ENCODE data around the gene CDKN1C. TPM values are rescaled to one million over a fixed set of nuclear protein-coding genes. Genes with fewer than 3 reads are reported as not detected.

CDKN1C gene
- total RNA-seq, 1 donor from 2014 or later = 27.7 TPM

- H3K4me3 ChIP-seq (ENCODE audit: low read depth, low read length) = no peak overlapping the region
- DNase-seq (ENCODE audit: low read depth) = no peak
- no peak for TF ChIP-seq CTCF (conservative IDR thresholded peaks at IDR 0.05; ENCODE audit: low read depth, low read length)
These were observed 50.9 kb downstream of the CDKN1C start for GRCh38 chr11:2834503-2835273.

GRCh38 chr11:2833716-2834502 is 51.7 kb downstream of the CDKN1C start:
- DNase-seq (ENCODE audit: low read depth) = no peak
- no peak for TF ChIP-seq CTCF (conservative IDR thresholded peaks at IDR 0.05; ENCODE audit: low read depth, low read length)
- H3K4me3 ChIP-seq (ENCODE audit: low read depth, low read length) = no peak overlapping the region

Other genes with a start within 250 kb of the CDKN1C start
- gene KCNQ1OT1, start 185.8 kb downstream of the CDKN1C start, total RNA-seq = 0.14 and 0.63 TPM in 2 replicates
- 63.1 and 97.2 TPM in 2 replicates for gene PHLDA2, start 43.6 kb upstream of the CDKN1C start, total RNA-seq
- 121 and 156 TPM in 2 replicates for gene NAP1L4, start 106.6 kb upstream of the CDKN1C start, total RNA-seq
- 32.9 and 61.6 TPM in 2 replicates for gene CARS1, start 171.6 kb upstream of the CDKN1C start, total RNA-seq

Measured in epithelial cell of proximal tubule (primary cell).